Peyer's patch (tissue), 4 donors: ENCODE results near the gene ATG7. TPM values are rescaled to one million over a fixed set of nuclear protein-coding genes. Genes with fewer than 3 reads are reported as not detected.

ENCODE experiments used
- DNase-seq, 3 donors: peaks; one replicate each; pipeline ENCODE4 v3.0.0-alpha.2; 2017 to 2019
- H3K27ac ChIP-seq, 4 donors: fragments of 200-600 bp; sonication (generic); one replicate each; pipeline ENCODE4 v1.5.1; 2016 to 2019
- H3K27me3 ChIP-seq, 2 donors: fragments of 200-600 bp; sonication (generic); one replicate each; pipeline ENCODE4 v1.5.1; 2019
- H3K36me3 ChIP-seq, 3 donors: fragments of 200-600 bp; sonication (generic); one replicate each; pipeline ENCODE4 v1.5.1; 2016 to 2019
- H3K4me1 ChIP-seq, 4 donors: fragments of 200-600 bp; sonication (generic); one replicate each; pipeline ENCODE4 v1.5.1; 2016 to 2019
- H3K4me3 ChIP-seq, 4 donors: fragments of 200-600 bp; sonication (generic); 1 replicate in 3 of 4; 2 replicates in 1 of 4; pipeline ENCODE4 v1.5.1; 2016 to 2019; ENCODE audit warnings: mild to moderate bottlenecking in 1 of 4
- H3K9me3 ChIP-seq, 4 donors: fragments of 200-600 bp; sonication (generic); one replicate each; pipeline ENCODE4 v1.5.1; 2016 to 2019; ENCODE audit warnings: mild to moderate bottlenecking in 1 of 4
- POLR2A ChIP-seq, 2 donors: fragments of 450-650 bp; IDR thresholded peaks; one replicate each; pipeline ENCODE4 v1.5.1; 2017; ENCODE audit warnings: antibody characterized with exemption in 2 of 2, mild to moderate bottlenecking in 2 of 2, moderate library complexity in 2 of 2
- total RNA-seq, 4 donors: library from RNA; depleted of rRNA; stranded (reverse); fragments of >200 nt; gene quantifications; one replicate each; pipeline ENCODE4 v1.1.0, GENCODE V29; 2016
- TF ChIP-seq, protein P1 (sequence below), 6 experiments: fragments of 450-650 bp in 4 of 6; fragments of 200-600 bp in 2 of 6; sonication (generic) in 1 of 6; IDR thresholded peaks; one replicate each; pipeline ENCODE4 v1.5.1; 2017 to 2019; ENCODE audit warnings: antibody characterized with exemption in 6 of 6, mild to moderate bottlenecking in 3 of 6, moderate library complexity in 1 of 6

The ATG7 gene
- total RNA-seq, 4 donors from 2014 or later: 45.2 to 126 (median 70.8) TPM

GRCh38 chr3:11574981-11575669 is 302.9 kb downstream of the ATG7 start:
- Histone ChIP-seq H3K4me1 (peaks cover 0 to 2% (median 0%) of the 10 kb centered on the region in 4 donors), H3K4me3 (no peak overlapping the region), H3K9me3 (no peaks in the 10 kb centered on the region), H3K27ac (no peak overlapping the region), H3K27me3 (no peaks in the 10 kb centered on the region), H3K36me3 (peaks cover 0 to 16% (median 0%) of the 10 kb centered on the region in 3 donors)
- TF ChIP-seq POLR2A (IDR thresholded peaks at IDR 0.05): no peak
- TF ChIP-seq, protein P1, sequence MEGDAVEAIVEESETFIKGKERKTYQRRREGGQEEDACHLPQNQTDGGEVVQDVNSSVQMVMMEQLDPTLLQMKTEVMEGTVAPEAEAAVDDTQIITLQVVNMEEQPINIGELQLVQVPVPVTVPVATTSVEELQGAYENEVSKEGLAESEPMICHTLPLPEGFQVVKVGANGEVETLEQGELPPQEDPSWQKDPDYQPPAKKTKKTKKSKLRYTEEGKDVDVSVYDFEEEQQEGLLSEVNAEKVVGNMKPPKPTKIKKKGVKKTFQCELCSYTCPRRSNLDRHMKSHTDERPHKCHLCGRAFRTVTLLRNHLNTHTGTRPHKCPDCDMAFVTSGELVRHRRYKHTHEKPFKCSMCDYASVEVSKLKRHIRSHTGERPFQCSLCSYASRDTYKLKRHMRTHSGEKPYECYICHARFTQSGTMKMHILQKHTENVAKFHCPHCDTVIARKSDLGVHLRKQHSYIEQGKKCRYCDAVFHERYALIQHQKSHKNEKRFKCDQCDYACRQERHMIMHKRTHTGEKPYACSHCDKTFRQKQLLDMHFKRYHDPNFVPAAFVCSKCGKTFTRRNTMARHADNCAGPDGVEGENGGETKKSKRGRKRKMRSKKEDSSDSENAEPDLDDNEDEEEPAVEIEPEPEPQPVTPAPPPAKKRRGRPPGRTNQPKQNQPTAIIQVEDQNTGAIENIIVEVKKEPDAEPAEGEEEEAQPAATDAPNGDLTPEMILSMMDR (IDR thresholded peaks at IDR 0.05): no peak
- DNase-seq: no peak

GRCh38 chr3:11575677-11576076 is 303.5 kb downstream of the ATG7 start:
- no peaks in the 10 kb centered on the region for H3K4me1 ChIP-seq
- H3K27ac ChIP-seq: no peak overlapping the region
- H3K36me3 ChIP-seq: peaks cover 0 to 16% (median 0%) of the 10 kb centered on the region in 3 donors
- no peak for DNase-seq
- H3K9me3 ChIP-seq: no peaks in the 10 kb centered on the region
- no peak for TF ChIP-seq POLR2A (IDR thresholded peaks at IDR 0.05)
- TF ChIP-seq, protein P1 (IDR thresholded peaks at IDR 0.05): no peak
- H3K27me3 ChIP-seq: no peaks in the 10 kb centered on the region
- no peak overlapping the region for H3K4me3 ChIP-seq

- Histone ChIP-seq H3K4me3 (no peak overlapping the region), H3K9me3 (no peaks in the 10 kb centered on the region), H3K27ac (no peak overlapping the region), H3K27me3 (no peaks in the 10 kb centered on the region), H3K36me3 (peaks cover 0 to 16% (median 0%) of the 10 kb centered on the region in 3 donors), H3K4me1 (peaks cover 0 to 5% (median 0%) of the 10 kb centered on the region in 4 donors)
- no peak for DNase-seq
- no peak for TF ChIP-seq POLR2A (IDR thresholded peaks at IDR 0.05)
- TF ChIP-seq, protein P1 (IDR thresholded peaks at IDR 0.05): no peak
Observed at GRCh38 chr3:11576453-11576852, 304.3 kb downstream of the ATG7 start.

- H3K27me3 ChIP-seq: no peaks in the 10 kb centered on the region
- no peak overlapping the region for H3K27ac ChIP-seq
- peaks cover 0 to 21% (median 0%) of the 10 kb centered on the region in 4 donors for H3K4me1 ChIP-seq
- no peaks in the 10 kb centered on the region for H3K9me3 ChIP-seq
- TF ChIP-seq, protein P1 (IDR thresholded peaks at IDR 0.05): no peak
- TF ChIP-seq POLR2A (IDR thresholded peaks at IDR 0.05): no peak
- H3K4me3 ChIP-seq: no peak overlapping the region
- H3K36me3 ChIP-seq: peaks cover 0 to 16% (median 0%) of the 10 kb centered on the region in 3 donors
- DNase-seq: no peak
Observed at GRCh38 chr3:11578169-11578568, 306.0 kb downstream of the ATG7 start.

- Histone ChIP-seq H3K36me3 (no peaks in the 10 kb centered on the region), H3K4me1 (peaks cover 0 to 27% (median 0%) of the 10 kb centered on the region in 4 donors), H3K27me3 (no peaks in the 10 kb centered on the region), H3K9me3 (no peaks in the 10 kb centered on the region), H3K27ac (no peak overlapping the region), H3K4me3 (no peak overlapping the region)
- no peak for DNase-seq
- TF ChIP-seq, protein P1 (IDR thresholded peaks at IDR 0.05): no peak
- TF ChIP-seq POLR2A (IDR thresholded peaks at IDR 0.05): no peak
Observed at GRCh38 chr3:11580645-11581044, 308.4 kb downstream of the ATG7 start.
